ENCODE data around the gene PPARA. TPM values are rescaled to one million over a fixed set of nuclear protein-coding genes. Genes with fewer than 3 reads are reported as not detected.

Gene PPARA
- total and polyA plus RNA-seq, 9 of the 15 experiments (the other 6 are each of a cell fraction or from before 2014, with no cell fraction given), result 0.64 to 5.3 (median 3.5) TPM

DNA sequence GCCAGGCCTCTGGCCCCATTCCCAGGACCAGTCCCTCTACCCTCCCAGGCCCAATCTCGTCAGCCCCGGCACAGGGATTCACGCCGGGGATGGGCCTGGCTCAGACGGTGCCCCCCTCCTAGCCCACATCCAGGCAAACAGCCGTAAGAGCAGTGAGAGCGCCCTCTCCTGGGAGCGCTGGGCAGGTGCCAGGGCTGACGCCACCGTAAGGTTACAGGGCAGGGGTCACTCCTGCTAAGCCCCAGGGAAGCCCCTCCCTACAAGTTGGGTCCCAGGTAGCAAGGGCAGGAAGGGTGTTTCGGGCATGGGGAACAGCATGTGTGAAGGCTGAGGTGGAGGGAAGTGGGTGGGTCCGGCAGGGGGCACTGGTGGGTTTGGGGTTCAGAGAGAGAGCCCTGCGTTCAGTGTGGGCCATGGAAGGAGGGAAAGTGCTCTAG lies 19.2 kb upstream of the PPARA start (continued):
- TF ChIP-seq CHD7 (IDR thresholded peaks at IDR 0.05; ENCODE audit: low read depth, low read length) (no peak), MCM7 (IDR thresholded peaks at IDR 0.05) (no peak)
- TF ChIP-seq, protein P1, sequence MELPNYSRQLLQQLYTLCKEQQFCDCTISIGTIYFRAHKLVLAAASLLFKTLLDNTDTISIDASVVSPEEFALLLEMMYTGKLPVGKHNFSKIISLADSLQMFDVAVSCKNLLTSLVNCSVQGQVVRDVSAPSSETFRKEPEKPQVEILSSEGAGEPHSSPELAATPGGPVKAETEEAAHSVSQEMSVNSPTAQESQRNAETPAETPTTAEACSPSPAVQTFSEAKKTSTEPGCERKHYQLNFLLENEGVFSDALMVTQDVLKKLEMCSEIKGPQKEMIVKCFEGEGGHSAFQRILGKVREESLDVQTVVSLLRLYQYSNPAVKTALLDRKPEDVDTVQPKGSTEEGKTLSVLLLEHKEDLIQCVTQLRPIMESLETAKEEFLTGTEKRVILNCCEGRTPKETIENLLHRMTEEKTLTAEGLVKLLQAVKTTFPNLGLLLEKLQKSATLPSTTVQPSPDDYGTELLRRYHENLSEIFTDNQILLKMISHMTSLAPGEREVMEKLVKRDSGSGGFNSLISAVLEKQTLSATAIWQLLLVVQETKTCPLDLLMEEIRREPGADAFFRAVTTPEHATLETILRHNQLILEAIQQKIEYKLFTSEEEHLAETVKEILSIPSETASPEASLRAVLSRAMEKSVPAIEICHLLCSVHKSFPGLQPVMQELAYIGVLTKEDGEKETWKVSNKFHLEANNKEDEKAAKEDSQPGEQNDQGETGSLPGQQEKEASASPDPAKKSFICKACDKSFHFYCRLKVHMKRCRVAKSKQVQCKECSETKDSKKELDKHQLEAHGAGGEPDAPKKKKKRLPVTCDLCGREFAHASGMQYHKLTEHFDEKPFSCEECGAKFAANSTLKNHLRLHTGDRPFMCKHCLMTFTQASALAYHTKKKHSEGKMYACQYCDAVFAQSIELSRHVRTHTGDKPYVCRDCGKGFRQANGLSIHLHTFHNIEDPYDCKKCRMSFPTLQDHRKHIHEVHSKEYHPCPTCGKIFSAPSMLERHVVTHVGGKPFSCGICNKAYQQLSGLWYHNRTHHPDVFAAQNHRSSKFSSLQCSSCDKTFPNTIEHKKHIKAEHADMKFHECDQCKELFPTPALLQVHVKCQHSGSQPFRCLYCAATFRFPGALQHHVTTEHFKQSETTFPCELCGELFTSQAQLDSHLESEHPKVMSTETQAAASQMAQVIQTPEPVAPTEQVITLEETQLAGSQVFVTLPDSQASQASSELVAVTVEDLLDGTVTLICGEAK (IDR thresholded peaks at IDR 0.05), result no peak
- TF ChIP-seq, protein P1 (CRISPR knock-in tag; IDR thresholded peaks at IDR 0.05), result no peak

All from K562 (cell line).